Gastrocnemius medialis (tissue), 4 donors: ENCODE data around the gene OBP2A.

Experiments
- CTCF ChIP-seq, 5 experiments: fragments of 450-650 bp in 3 of 5; fragments of 200-600 bp in 2 of 5; sonication (generic) in 2 of 5; IDR thresholded peaks in 4 of 5; conservative IDR thresholded peaks in 1 of 5; 1 replicate in 4 of 5; 2 replicates in 1 of 5; pipeline ENCODE4 v1.5.1; 2016 to 2019; ENCODE audit warnings: antibody characterized with exemption in 5 of 5, mild to moderate bottlenecking in 3 of 5, moderate library complexity in 3 of 5
- POLR2A ChIP-seq, 2 donors: fragments of 450-650 bp; IDR thresholded peaks; one replicate each; pipeline ENCODE4 v1.6.1; 2017; ENCODE audit warnings: antibody characterized with exemption in 2 of 2, mild to moderate bottlenecking in 2 of 2, moderate library complexity in 2 of 2

- TF ChIP-seq POLR2A (IDR thresholded peaks at IDR 0.05) (no peak), CTCF (IDR thresholded peaks at IDR 0.05 in 4 of 5, conservative IDR thresholded peaks at IDR 0.05 in 1 of 5) (no peak)
Observed at GRCh38 chr9:135500071-135500524, 45.8 kb upstream of the OBP2A start.
